VCaP (cell line): ENCODE results near the gene PPP6R2.

Source experiments
- H3K27ac ChIP-seq: fragments of 450-650 bp; 2 replicates; pipeline ENCODE4 v1.5.1; 2017
- TF ChIP-seq, protein P1 (sequence below): fragments of 450-650 bp; conservative IDR thresholded peaks from 2 replicates; pipeline ENCODE4 v1.5.1; 2017; ENCODE audit warnings: mild to moderate bottlenecking, moderate library complexity

The PPP6R2 gene

GRCh38 chr22:50343541-50343935 is 411 bp downstream of the PPP6R2 start:
- peak overlapping the region; percentile 89 for H3K27ac ChIP-seq
- TF ChIP-seq, protein P1, sequence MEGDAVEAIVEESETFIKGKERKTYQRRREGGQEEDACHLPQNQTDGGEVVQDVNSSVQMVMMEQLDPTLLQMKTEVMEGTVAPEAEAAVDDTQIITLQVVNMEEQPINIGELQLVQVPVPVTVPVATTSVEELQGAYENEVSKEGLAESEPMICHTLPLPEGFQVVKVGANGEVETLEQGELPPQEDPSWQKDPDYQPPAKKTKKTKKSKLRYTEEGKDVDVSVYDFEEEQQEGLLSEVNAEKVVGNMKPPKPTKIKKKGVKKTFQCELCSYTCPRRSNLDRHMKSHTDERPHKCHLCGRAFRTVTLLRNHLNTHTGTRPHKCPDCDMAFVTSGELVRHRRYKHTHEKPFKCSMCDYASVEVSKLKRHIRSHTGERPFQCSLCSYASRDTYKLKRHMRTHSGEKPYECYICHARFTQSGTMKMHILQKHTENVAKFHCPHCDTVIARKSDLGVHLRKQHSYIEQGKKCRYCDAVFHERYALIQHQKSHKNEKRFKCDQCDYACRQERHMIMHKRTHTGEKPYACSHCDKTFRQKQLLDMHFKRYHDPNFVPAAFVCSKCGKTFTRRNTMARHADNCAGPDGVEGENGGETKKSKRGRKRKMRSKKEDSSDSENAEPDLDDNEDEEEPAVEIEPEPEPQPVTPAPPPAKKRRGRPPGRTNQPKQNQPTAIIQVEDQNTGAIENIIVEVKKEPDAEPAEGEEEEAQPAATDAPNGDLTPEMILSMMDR, result no peak

GRCh38 chr22:50346470-50346869 is 3.3 kb downstream of the PPP6R2 start:
- TF ChIP-seq, protein P1, result no peak
- H3K27ac ChIP-seq, result no peak overlapping the region

DNA sequence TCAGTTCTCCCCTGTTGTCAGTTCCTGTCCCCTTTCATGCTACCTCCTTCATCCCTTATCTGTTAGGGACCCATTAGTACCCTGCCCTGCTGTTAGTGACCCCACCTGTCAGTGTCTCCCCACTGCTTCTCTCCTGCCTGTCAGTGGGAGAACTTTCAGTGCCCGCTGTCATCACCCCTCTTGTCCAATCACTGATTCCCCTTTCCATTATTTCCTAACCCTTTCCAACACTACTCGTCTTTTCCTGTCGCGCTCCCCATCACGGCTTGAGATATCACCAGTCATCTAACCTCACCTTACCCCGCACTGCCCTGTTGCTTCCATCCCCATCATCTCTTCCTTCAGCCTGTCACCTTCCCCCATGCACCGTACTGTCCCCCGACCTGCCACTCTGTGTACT is 4.0 kb downstream of the PPP6R2 start:
- no peak overlapping the region for H3K27ac ChIP-seq
- TF ChIP-seq, protein P1, result no peak

DNA sequence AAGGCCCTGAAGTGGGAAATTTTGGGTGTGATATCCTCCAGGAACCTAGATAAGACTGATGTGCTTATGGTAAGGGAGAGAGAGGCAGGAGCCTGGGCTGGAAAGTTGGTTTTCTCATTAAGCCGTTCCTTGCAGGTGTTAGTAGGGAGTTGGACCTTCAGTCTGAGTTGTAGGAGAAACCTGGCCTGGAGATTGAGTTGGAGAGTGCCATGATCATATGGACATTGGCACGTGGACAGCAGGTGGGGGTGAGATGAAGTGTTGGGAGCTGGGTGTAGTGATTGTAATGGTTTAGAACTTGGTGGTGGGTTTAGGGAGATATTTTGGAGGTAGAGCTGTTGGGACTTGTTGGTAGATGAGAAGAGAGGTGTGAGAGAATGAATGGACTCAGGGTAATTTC is 4.9 kb downstream of the PPP6R2 start:
- TF ChIP-seq, protein P1, result no peak
- no peak overlapping the region for H3K27ac ChIP-seq

GRCh38 chr22:50356186-50356585 is 13.1 kb downstream of the PPP6R2 start:
- no peak overlapping the region for H3K27ac ChIP-seq
- TF ChIP-seq, protein P1, result no peak

- TF ChIP-seq, protein P1, result no peak
- no peak overlapping the region for H3K27ac ChIP-seq
These were observed 14.1 kb downstream of the PPP6R2 start for GRCh38 chr22:50357222-50357621.

- no peak overlapping the region for H3K27ac ChIP-seq
- TF ChIP-seq, protein P1, result no peak
These were observed 14.6 kb downstream of the PPP6R2 start for GRCh38 chr22:50357756-50358155.

- H3K27ac ChIP-seq, result no peak overlapping the region
These were observed 17.5 kb downstream of the PPP6R2 start for GRCh38 chr22:50360578-50360977.

More at GRCh38 chr22:50360578-50360977, 17.5 kb downstream of the PPP6R2 start:
- TF ChIP-seq, protein P1, result no peak
